GM23248 (cell line): Measurements from ENCODE around the gene TRIP12.

Source experiments
- EZH2 ChIP-seq: fragments of 200-600 bp; sonication (generic); IDR thresholded peaks from 2 replicates; pipeline ENCODE4 v1.6.1; 2018; ENCODE audit warnings: antibody characterized with exemption, mild to moderate bottlenecking; ENCODE audit not compliant: insufficient read depth, poor library complexity, severe bottlenecking
- EZH2phosphoT487 ChIP-seq: fragments of 200-600 bp; sonication (generic); IDR thresholded peaks from 2 replicates; pipeline ENCODE4 v1.6.1; 2018; ENCODE audit warnings: antibody characterized with exemption, moderate library complexity, mild to moderate bottlenecking, low read depth; ENCODE audit not compliant: insufficient read depth

DNA sequence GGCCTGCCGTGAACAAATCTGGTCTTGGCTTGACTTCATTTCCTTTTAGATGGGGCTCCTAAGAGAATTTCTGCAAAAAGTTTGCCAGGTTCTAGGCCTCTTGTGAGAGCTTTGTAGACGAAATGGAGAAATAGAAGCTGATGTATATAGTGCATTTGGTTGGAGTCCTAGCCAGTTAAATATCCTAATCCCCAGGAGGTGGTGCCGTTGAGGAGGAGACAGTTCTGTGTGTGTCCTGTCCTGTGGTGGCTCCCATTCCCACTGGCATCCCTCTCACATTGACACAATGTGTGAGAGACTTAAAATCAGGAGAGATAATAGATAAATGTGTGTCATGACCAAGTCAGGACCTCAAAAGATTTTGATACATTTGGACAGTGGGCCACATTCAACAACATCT lies 172.9 kb downstream of the TRIP12 start:
- TF ChIP-seq EZH2phosphoT487 (no peak), EZH2 (no peak)
